Activated CD4-positive, alpha-beta T cell treated with anti-CD3 and anti-CD28 coated beads, Interleukin-2, Interleukin-6, amounts not matched to agents 100 ng/mL and 50 ng/mL, durations not matched to agents 16 hours and 8 hours (primary cell): Measurements from ENCODE around the gene GMCL2.
"Not testable (repeated sequence)": the region's sequence is repeated elsewhere in the genome, so short reads cannot be mapped to it uniquely, and the experiment has no call there.

Source experiments
- DNase-seq: peaks from one replicate; pipeline ENCODE4 v3.0.0-alpha.2; 2020

GMCL2 gene

DNA sequence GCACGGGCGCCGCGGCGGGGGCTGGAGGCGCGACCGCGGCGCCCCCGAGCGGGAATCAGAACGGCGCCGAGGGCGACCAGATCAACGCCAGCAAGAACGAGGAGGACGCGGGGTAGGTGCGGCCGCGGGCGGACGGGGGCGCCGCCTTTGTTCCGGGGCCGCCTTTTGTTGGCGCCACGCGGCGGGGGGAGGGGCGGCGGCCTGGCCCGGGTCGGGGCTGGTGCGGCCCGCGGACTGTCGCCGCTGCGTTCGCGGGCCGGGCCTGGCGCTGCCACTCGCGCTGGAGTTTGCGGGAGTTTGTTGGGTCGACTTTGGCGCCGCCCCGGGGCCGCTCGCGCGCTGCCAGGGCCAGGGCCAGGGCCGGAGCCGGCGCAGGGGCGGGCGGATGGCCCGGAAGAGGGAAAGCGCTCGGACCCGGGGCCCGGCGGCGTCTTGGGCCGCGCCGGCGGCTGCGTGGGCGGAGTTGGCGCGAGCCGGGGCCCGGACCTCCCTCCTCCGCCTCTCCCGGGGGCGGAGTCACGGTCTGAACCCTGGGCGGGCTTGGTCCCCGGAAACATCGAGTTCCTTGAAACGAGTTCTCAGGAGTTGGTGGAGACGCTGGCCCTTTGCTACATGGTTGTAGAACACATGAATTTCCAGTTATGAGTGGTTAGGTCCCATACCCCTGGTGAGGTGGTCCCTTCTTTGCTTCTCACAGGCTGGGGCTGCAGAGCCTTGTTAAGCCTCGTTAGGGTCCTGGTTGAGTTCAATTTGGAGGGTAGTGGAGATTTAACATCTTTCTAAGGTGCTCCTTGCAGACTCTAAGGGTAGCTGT lies 18.0 kb upstream of the GMCL2 start:
- DNase-seq: peak; percentile 87

- DNase-seq: peak; percentile 97
These were observed 17.2 kb upstream of the GMCL2 start, which contains the start of gene HNRNPAB for GRCh38 chr5:178204182-178204934. Gene HNRNPAB (plus strand): TSS chr5:178204533. CDS start chr5:178204838, 305 bp downstream.

GRCh38 chr5:178203670-178204181 lies 16.6 kb upstream of the GMCL2 start:
- DNase-seq: no peak

GRCh38 chr5:178202541-178202940 lies 15.4 kb upstream of the GMCL2 start:
- no peak for DNase-seq

- DNase-seq: no peak
These were observed 14.7 kb upstream of the GMCL2 start for GRCh38 chr5:178201927-178202235.

DNA sequence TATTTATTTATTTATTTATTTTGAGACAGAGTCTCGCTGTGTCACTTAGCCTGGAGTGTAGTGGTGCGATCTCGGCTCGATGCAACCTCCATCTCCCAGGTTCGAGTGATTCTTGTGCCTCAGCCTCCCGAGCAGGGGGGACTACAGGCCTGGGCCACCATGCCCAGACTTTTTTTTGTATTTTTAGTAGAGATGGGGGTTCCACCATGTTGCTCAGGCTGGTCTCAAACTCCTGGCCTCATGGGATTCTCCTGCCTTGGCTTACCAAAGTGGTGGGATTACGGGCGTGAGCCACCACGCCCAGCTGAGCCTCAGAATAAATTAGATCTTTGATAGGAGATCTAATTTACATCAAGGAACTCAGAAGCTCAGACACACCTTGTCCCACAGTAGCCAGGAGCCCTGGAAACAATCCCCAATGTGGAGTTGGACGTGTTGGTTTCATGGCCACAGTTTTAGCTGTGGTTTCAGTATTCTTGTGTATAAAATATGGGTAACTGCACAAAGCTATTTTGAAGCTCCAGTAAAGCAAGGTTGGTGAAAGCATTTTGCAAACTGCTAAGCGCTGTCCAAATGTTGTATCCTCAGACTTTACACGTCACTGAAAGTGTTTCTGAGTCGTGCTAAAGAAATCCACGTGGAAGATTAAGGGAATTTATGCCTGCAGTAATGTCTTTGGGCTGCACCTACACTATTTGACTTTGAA lies 14.2 kb upstream of the GMCL2 start:
- no peak for DNase-seq

- DNase-seq: no peak
These were observed 12.6 kb upstream of the GMCL2 start for GRCh38 chr5:178199581-178200434.

DNA sequence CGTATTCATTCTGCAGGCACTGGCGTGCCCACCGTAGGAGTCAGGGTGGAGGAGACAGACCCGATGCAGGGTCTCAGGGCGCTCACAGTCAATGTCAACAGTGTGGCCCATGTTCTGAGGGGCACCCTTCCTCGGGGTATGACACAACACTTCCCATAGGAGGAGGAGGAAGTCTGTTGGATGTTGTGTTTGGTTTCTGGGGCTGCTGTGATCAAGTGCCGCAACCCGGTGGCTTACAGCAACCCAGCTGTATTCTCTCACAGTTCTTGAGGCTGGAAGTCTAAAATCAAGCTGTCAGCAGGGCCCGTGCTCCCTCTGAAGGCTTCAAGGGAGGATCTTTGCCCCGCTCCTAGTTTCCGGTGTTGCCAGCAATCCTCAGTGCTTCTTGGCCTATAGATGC lies 11.5 kb upstream of the GMCL2 start:
- no peak for DNase-seq

DNA sequence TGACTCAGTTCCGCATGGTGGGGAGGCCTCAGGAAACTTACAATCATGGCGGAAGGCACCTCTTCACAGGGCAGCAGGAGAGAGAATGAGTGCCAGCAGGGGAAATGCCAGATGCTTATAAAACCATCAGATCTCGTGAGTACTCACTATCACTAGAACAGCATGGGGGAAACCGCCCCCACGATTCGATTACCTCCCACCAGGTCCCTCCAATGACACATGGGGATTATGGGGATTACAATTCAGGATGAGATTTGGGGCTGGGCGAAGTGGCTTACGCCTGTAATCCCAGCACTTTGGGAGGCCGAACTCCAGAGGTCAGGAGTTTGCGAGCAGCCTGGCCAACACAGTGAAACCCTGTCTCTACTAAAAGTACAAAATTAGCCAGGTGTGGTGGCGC lies 11.0 kb upstream of the GMCL2 start:
- not testable (repeated sequence) for DNase-seq

- DNase-seq: no peak
These were observed 9.8 kb upstream of the GMCL2 start for GRCh38 chr5:178196986-178197385.

DNA sequence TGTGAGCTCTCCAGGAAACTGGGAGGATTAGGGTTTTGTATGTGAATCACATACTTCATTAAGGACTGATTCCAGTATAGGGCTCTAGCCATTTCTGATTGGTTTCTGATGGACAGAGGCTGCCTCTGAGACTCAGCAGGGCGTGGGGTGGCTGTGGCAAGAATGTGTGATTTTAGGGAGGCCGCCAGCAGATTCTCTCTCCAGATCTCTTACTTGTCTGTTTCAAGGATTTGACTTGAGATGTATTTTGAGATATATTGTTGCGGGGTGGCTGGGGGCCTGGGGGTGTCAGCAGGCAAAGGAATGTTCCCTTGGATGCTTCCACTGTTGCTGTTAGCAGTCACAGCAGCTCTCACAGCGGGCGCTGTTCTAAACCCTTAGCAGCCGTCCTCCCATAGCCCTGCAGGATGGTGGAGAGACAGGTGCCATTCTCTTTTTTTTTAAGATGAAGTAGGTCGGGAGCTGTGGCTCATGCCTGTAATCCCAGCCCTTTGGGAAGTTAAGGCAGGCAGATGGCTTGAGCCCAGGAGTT lies 9.2 kb upstream of the GMCL2 start:
- no peak for DNase-seq

GRCh38 chr5:178194026-178194425 lies 6.9 kb upstream of the GMCL2 start:
- DNase-seq: no peak

GRCh38 chr5:178193251-178193809 lies 6.2 kb upstream of the GMCL2 start:
- no peak for DNase-seq

- DNase-seq: no peak
These were observed 5.6 kb upstream of the GMCL2 start for GRCh38 chr5:178192787-178193186.

DNA sequence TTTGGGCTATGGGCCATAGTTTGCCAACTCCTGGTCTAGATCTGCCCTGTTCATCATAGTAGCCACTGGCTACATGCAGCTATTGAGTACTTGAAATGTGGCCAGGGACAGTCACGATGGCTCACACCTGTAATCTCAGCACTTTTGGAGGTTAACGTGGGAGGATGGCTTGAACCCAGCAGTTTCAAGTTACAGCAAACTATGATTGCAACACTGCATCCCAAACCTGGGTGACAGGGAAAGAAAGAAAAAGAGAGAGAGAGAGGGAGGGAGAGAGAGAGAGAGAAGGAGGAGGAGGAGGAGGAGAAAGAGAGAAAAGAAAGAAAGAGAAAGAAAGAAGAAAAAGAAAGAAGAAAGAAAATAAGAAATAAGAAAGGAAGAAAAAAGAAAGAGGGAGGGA lies 5.1 kb upstream of the GMCL2 start:
- DNase-seq: no peak

- DNase-seq: no peak
These were observed 4.5 kb upstream of the GMCL2 start for GRCh38 chr5:178191661-178192060.

- no peak for DNase-seq
These were observed 2.3 kb upstream of the GMCL2 start for GRCh38 chr5:178189433-178189832.

DNA sequence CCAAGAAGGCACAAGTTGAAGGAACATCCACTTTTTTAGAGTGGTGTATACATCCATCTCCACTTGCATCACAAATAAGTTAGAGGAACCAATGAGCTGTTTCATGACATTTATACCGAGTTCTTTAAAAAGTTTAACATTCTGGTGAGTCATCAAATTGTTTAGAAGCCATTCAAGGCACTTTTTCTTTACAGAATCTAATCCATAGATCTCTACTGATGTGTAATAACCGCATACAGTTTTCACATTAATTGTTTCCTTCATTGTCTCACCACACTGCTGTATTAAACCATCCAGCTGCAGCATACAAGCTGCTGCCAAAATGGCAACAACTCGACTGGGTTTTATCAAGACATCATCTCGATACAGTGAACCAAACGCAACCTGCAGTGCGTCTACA lies 744 bp downstream of the GMCL2 start:
- DNase-seq: no peak

DNA sequence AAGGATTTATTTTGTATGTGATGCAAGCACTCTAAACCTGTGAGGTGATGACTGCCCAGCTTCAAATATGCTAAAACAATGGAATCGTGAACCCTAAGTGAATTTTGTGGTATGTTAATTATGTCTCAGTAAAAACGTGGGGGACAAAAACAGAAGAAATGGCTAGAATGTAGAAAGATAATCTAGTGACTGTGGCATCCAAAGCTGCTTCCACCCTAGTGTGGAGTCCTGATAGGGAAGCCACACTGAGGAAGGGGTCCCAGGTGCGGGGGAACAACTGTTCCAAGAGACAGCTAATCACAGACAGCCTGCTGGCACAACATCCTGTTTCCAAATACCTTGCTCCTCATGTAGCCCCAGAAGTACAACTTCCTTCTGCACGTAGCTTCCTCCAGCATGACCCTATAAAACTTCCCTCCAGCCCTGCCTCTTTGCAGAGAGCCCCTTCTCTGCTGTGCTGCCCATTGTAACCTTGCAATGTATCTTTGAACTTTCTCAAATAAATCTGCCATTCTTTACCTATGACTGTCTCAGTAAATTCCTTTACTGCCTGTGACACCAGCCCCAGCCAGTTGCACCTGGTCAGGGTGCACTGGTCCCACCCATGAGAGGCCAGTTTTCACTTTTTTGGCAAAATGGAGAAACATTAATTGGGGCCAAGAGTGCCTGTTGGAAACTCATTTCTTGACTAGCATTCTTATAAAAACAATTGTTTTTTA lies 4.9 kb downstream of the GMCL2 start:
- no peak for DNase-seq

- no peak for DNase-seq
These were observed 6.9 kb downstream of the GMCL2 start for GRCh38 chr5:178180141-178180863.

- no peak for DNase-seq
These were observed 9.6 kb downstream of the GMCL2 start for GRCh38 chr5:178177569-178177968.
